Gastroesophageal sphincter (tissue), 4 donors: ENCODE results near the gene BCAP29. TPM values are rescaled to one million over a fixed set of nuclear protein-coding genes. Genes with fewer than 3 reads are reported as not detected.

ENCODE experiments used
- ATAC-seq: fragments of 150-250 bp; one replicate; pipeline ENCODE4 v1.9.1; 2016; ENCODE audit warnings: mild to moderate bottlenecking, moderate library complexity
- H3K27ac ChIP-seq, 4 donors: fragments of 200-600 bp; sonication (generic) in 3 of 4; 1 replicate in 3 of 4; 2 replicates in 1 of 4; pipeline ENCODE4 v1.5.1; 2016 to 2019
- H3K27me3 ChIP-seq: fragments of 200-600 bp; sonication (generic); one replicate; pipeline ENCODE4 v1.5.1; 2019
- H3K36me3 ChIP-seq, 2 donors: fragments of 200-600 bp; sonication (generic); one replicate each; pipeline ENCODE4 v1.5.1; 2019; ENCODE audit warnings: control low read depth in 1 of 2
- H3K4me1 ChIP-seq, 3 donors: fragments of 200-600 bp; sonication (generic); 1 replicate in 2 of 3; 2 replicates in 1 of 3; pipeline ENCODE4 v1.5.1; 2016 to 2019; ENCODE audit warnings: control low read depth in 2 of 3
- H3K4me3 ChIP-seq, 2 donors: fragments of 200-600 bp; sonication (generic); one replicate each; pipeline ENCODE4 v1.5.1; 2019; ENCODE audit warnings: mild to moderate bottlenecking in 1 of 2, moderate library complexity in 1 of 2
- H3K9me3 ChIP-seq, 3 donors: fragments of 200-600 bp; sonication (generic); one replicate each; pipeline ENCODE4 v1.5.1; 2017 to 2019; ENCODE audit warnings: control low read depth in 2 of 3
- CTCF ChIP-seq, 4 experiments: fragments of 200-600 bp in 2 of 4; fragments of 450-650 bp in 2 of 4; sonication (generic) in 1 of 4; IDR thresholded peaks; one replicate each; pipeline ENCODE4 v1.5.1; 2017 to 2019; ENCODE audit warnings: antibody characterized with exemption in 4 of 4, mild to moderate bottlenecking in 2 of 4, moderate library complexity in 2 of 4
- EP300 ChIP-seq: sonication (generic); formaldehyde crosslinking; IDR thresholded peaks from one replicate; pipeline ENCODE4 v1.6.1; 2017; ENCODE audit warnings: antibody characterized with exemption, mild to moderate bottlenecking
- POLR2A ChIP-seq, 2 donors: fragments of 450-650 bp; IDR thresholded peaks; one replicate each; pipeline ENCODE4 v1.6.1; 2017; ENCODE audit warnings: antibody characterized with exemption in 2 of 2, mild to moderate bottlenecking in 2 of 2, moderate library complexity in 1 of 2
- POLR2AphosphoS5 ChIP-seq: sonication (generic); formaldehyde crosslinking; IDR thresholded peaks from one replicate; pipeline ENCODE4 v1.6.1; 2017; ENCODE audit warnings: antibody characterized with exemption
- WGBS, 2 donors: methylation state at CpG; one replicate each; pipeline ENCODE4 v1.1.5; 2018; ENCODE audit warnings: low coverage in 1 of 2; 5-methylcytosine and 5-hydroxymethylcytosine counted together
- total RNA-seq, 4 donors: library from RNA; depleted of rRNA; stranded (reverse); fragments of >200 nt; gene quantifications; one replicate each; pipeline ENCODE4 v1.1.0, GENCODE V29; 2016

Gene BCAP29
- total RNA-seq, 4 donors from 2014 or later: 125 to 199 (median 136) TPM

- H3K27ac ChIP-seq: no peak overlapping the region
- no peaks in the 10 kb centered on the region for H3K27me3 ChIP-seq
- H3K4me1 ChIP-seq: peaks cover 4 to 17% (median 6%) of the 10 kb centered on the region in 3 donors
- WGBS, 2 donors: 81 to 95% methylated on average over 4 of the region's 4 CpGs
- ATAC-seq: no peak
- H3K9me3 ChIP-seq: no peaks in the 10 kb centered on the region
- H3K4me3 ChIP-seq: no peak overlapping the region
- peaks cover 0 to 59% of the 10 kb centered on the region in 2 donors for H3K36me3 ChIP-seq
- TF ChIP-seq POLR2AphosphoS5 (no peak), CTCF (IDR thresholded peaks at IDR 0.05) (no peak), POLR2A (IDR thresholded peaks at IDR 0.05) (no peak), EP300 (no peak)
Measured at GRCh38 chr7:107597953-107598352, 17.9 kb downstream of the BCAP29 start.

GRCh38 chr7:107599262-107599661 lies 19.2 kb downstream of the BCAP29 start:
- peaks cover 4 to 17% (median 6%) of the 10 kb centered on the region in 3 donors for H3K4me1 ChIP-seq
- no peak for ATAC-seq
- no peak overlapping the region for H3K4me3 ChIP-seq
- H3K36me3 ChIP-seq: peaks cover 0 to 67% of the 10 kb centered on the region in 2 donors
- 92 to 100% methylated on average over 1 of the region's 1 CpG for WGBS, 2 donors
- TF ChIP-seq POLR2A (IDR thresholded peaks at IDR 0.05): no peak
- no peak for TF ChIP-seq CTCF (IDR thresholded peaks at IDR 0.05)
- TF ChIP-seq POLR2AphosphoS5: no peak
- no peak for TF ChIP-seq EP300
- no peaks in the 10 kb centered on the region for H3K27me3 ChIP-seq
- H3K9me3 ChIP-seq: no peaks in the 10 kb centered on the region
- H3K27ac ChIP-seq: no peak overlapping the region

DNA sequence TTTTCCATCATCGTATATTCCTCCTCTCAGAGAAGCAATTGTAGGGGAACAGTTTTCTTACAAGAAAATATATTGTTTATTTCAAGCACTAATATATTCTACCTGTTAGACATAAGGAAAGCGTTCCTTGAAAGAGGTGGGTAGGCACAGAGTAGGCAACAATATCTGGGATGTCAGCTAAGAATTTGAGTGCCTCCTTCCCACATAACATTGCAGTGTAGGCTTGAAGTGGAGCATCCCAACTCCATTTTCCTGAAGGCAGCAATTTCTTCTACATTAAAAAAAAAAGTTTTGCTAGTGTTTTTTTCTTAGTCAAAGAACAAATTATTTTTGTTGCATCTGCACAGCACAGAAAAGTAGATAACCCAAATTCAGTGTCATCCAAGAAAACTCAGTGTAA lies 20.8 kb downstream of the BCAP29 start:
- H3K4me1 ChIP-seq: peaks cover 0 to 3% (median under 1%) of the 10 kb centered on the region in 3 donors
- H3K27ac ChIP-seq: no peak overlapping the region
- no peaks in the 10 kb centered on the region for H3K9me3 ChIP-seq
- no peak overlapping the region for H3K4me3 ChIP-seq
- TF ChIP-seq EP300 (no peak), POLR2A (IDR thresholded peaks at IDR 0.05) (no peak), POLR2AphosphoS5 (no peak), CTCF (IDR thresholded peaks at IDR 0.05) (no peak)
- no peak for ATAC-seq
- no peaks in the 10 kb centered on the region for H3K27me3 ChIP-seq
- WGBS, 2 donors: 77 to 79% methylated on average over 2 of the region's 2 CpGs
- H3K36me3 ChIP-seq: peaks cover 0 to 67% of the 10 kb centered on the region in 2 donors

DNA sequence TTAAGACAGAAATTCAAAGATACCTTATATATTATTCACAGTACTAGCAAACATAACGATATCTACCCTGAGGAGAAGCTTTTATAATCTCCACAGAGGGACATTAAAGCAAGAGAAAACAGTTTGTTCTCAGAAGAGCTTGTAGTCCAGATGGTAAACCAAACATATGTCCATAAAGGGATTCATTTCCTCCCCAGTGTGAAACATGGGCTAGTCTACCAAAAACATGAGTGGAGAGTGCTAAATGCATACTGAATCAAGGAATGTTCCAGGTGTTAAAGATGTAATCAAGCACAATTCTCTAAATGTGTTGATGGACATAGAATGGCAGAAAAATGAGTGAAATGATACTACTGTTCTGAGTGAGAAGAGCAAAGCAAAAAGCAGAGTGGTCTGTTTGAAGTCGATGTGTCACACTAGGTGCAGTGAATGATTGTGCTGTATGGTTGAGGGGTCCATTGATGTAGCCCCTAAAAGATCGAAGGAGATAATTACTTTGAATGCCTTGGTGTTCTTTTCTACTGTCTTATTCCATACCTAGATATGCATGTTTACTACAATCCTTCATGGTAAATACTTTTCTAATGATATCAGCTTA lies 25.3 kb downstream of the BCAP29 start:
- H3K36me3 ChIP-seq: peaks cover 0 to 50% of the 10 kb centered on the region in 2 donors
- ATAC-seq: no peak
- 93 to 96% methylated on average over 3 of the region's 3 CpGs for WGBS, 2 donors
- no peaks in the 10 kb centered on the region for H3K27me3 ChIP-seq
- no peaks in the 10 kb centered on the region for H3K9me3 ChIP-seq
- H3K4me3 ChIP-seq: no peak overlapping the region
- no peak overlapping the region for H3K27ac ChIP-seq
- no peaks in the 10 kb centered on the region for H3K4me1 ChIP-seq
- TF ChIP-seq CTCF (IDR thresholded peaks at IDR 0.05) (no peak), EP300 (no peak), POLR2A (IDR thresholded peaks at IDR 0.05) (no peak), POLR2AphosphoS5 (no peak)

- Histone ChIP-seq H3K27ac (no peak overlapping the region), H3K27me3 (no peaks in the 10 kb centered on the region), H3K9me3 (no peaks in the 10 kb centered on the region), H3K4me3 (no peak overlapping the region), H3K36me3 (peaks cover 0 to 40% of the 10 kb centered on the region in 2 donors), H3K4me1 (no peaks in the 10 kb centered on the region)
- no peak for TF ChIP-seq EP300
- WGBS, 2 donors: 100% methylated on average over 1 of the region's 1 CpG
- ATAC-seq: no peak
Measured at GRCh38 chr7:107606303-107606702, 26.3 kb downstream of the BCAP29 start.
